H9 (cell line): ENCODE results near the gene TREML2. TPM values are rescaled to one million over a fixed set of nuclear protein-coding genes. Genes with fewer than 3 reads are reported as not detected.

Experiments used
- DNase-seq: peaks from one replicate; pipeline ENCODE4 v3.0.0-alpha.2; 2017
- H2AFZ ChIP-seq: one replicate; pipeline ENCODE4 v1.6.1; 2013; ENCODE audit warnings: mild to moderate bottlenecking, low read length, control low read depth, moderate library complexity
- H2AK5ac ChIP-seq: 2 replicates; pipeline ENCODE4 v1.6.1; 2013; ENCODE audit warnings: low read length, control low read depth, mixed read lengths; ENCODE audit not compliant: insufficient read length
- H2BK120ac ChIP-seq: one replicate; pipeline ENCODE4 v1.6.1; 2013; ENCODE audit warnings: low read depth, mild to moderate bottlenecking, low read length, control low read depth, inconsistent platforms; ENCODE audit not compliant: poor library complexity, severe bottlenecking
- H2BK12ac ChIP-seq: 2 replicates; pipeline ENCODE4 v1.6.1; 2013; ENCODE audit warnings: low read length, control low read depth, mixed read lengths, low read depth; ENCODE audit not compliant: insufficient read length
- H2BK15ac ChIP-seq: 2 replicates; pipeline ENCODE4 v1.6.1; 2013; ENCODE audit warnings: low read depth, low read length, control low read depth
- H2BK20ac ChIP-seq: one replicate; pipeline ENCODE4 v1.6.1; 2013; ENCODE audit warnings: low read depth, mild to moderate bottlenecking, low read length, control low read depth, inconsistent platforms; ENCODE audit not compliant: poor library complexity, severe bottlenecking
- H2BK5ac ChIP-seq: 2 replicates; pipeline ENCODE4 v1.6.1; 2013; ENCODE audit warnings: low read length, control low read depth, mixed read lengths; ENCODE audit not compliant: insufficient read length
- H3K14ac ChIP-seq: 2 replicates; pipeline ENCODE4 v1.6.1; 2013; ENCODE audit warnings: low read length, control low read depth; ENCODE audit not compliant: insufficient read depth
- H3K18ac ChIP-seq: 2 replicates; pipeline ENCODE4 v1.6.1; 2013; ENCODE audit warnings: low read depth, mild to moderate bottlenecking, mixed read lengths, low read length, control low read depth; ENCODE audit not compliant: insufficient read length
- H3K23ac ChIP-seq: 2 replicates; pipeline ENCODE4 v1.6.1; 2013; ENCODE audit warnings: low read length, control low read depth, mixed read lengths, low read depth; ENCODE audit not compliant: insufficient read length
- H3K23me2 ChIP-seq: 2 replicates; pipeline ENCODE4 v1.6.1; 2013; ENCODE audit warnings: low read depth, mild to moderate bottlenecking, mixed read lengths, low read length, control low read depth; ENCODE audit not compliant: insufficient read length, poor library complexity, severe bottlenecking
- H3K27ac ChIP-seq: 2 replicates; pipeline ENCODE4 v1.5.1; 2013; ENCODE audit warnings: low read length, control low read depth, mixed read lengths, low read depth; ENCODE audit not compliant: insufficient read length
- H3K27me3 ChIP-seq: 2 replicates; pipeline ENCODE4 v1.6.1; 2013; ENCODE audit warnings: low read length, control low read depth, inconsistent platforms; ENCODE audit not compliant: insufficient read depth
- H3K4ac ChIP-seq: 2 replicates; pipeline ENCODE4 v1.6.1; 2013; ENCODE audit warnings: low read depth, mild to moderate bottlenecking, control low read depth, inconsistent platforms, low read length, moderate library complexity
- H3K4me1 ChIP-seq: 2 replicates; pipeline ENCODE4 v1.6.1; 2013; ENCODE audit warnings: low read length, control low read depth, inconsistent platforms; ENCODE audit not compliant: insufficient read depth
- H3K4me2 ChIP-seq: 2 replicates; pipeline ENCODE4 v1.6.1; 2013; ENCODE audit warnings: low read length, control low read depth, mixed read lengths; ENCODE audit not compliant: insufficient read length, insufficient read depth
- H3K56ac ChIP-seq: 2 replicates; pipeline ENCODE4 v1.6.1; 2013; ENCODE audit warnings: low read depth, mild to moderate bottlenecking, mixed read lengths, low read length, control low read depth; ENCODE audit not compliant: insufficient read length
- H3K79me1 ChIP-seq: 2 replicates; pipeline ENCODE4 v1.6.1; 2013; ENCODE audit warnings: low read depth, mild to moderate bottlenecking, moderate library complexity, low read length, control low read depth, inconsistent platforms; ENCODE audit not compliant: insufficient read depth, poor library complexity, severe bottlenecking
- H3K79me2 ChIP-seq: 2 replicates; pipeline ENCODE4 v1.6.1; 2013; ENCODE audit warnings: low read length, control low read depth, inconsistent platforms; ENCODE audit not compliant: insufficient read depth
- H3K9ac ChIP-seq: 2 replicates; pipeline ENCODE4 v1.6.1; 2013; ENCODE audit warnings: low read length, control low read depth, mixed read lengths; ENCODE audit not compliant: insufficient read length; ENCODE audit errors: extremely low read depth
- H3K9me3 ChIP-seq: one replicate; pipeline ENCODE4 v1.6.1; 2013; ENCODE audit warnings: low read depth, low read length, inconsistent platforms; ENCODE audit not compliant: control insufficient read depth
- H3T11ph ChIP-seq: one replicate; pipeline ENCODE4 v1.6.1; 2013; ENCODE audit warnings: mild to moderate bottlenecking, low read length, control low read depth, inconsistent platforms
- H4K20me1 ChIP-seq: one replicate; pipeline ENCODE4 v1.6.1; 2013; ENCODE audit not compliant: control insufficient read depth, insufficient read length, insufficient read depth
- H4K5ac ChIP-seq: 2 replicates; pipeline ENCODE4 v1.6.1; 2013; ENCODE audit warnings: low read depth, mild to moderate bottlenecking, mixed read lengths, low read length, control low read depth; ENCODE audit not compliant: insufficient read length
- H4K8ac ChIP-seq: replicated peaks from 2 replicates; pipeline ENCODE4 v1.6.1; 2013; ENCODE audit warnings: low read length, control low read depth, mixed read lengths, low read depth; ENCODE audit not compliant: insufficient read length
- H4K91ac ChIP-seq: 2 replicates; pipeline ENCODE4 v1.6.1; 2013; ENCODE audit warnings: low read depth, mild to moderate bottlenecking, moderate library complexity, mixed read lengths, low read length, control low read depth; ENCODE audit not compliant: insufficient read length
- H3K27ac Mint-ChIP-seq, 3 experiments: 2 replicates in 2 of 3; 3 replicates in 1 of 3; pipeline ENCODE4 v1.8.0; 2020 to 2021; ENCODE audit warnings: mixed read lengths in 3 of 3, mild to moderate bottlenecking in 1 of 3, moderate library complexity in 1 of 3
- H3K27me3 Mint-ChIP-seq: 2 replicates; pipeline ENCODE4 v1.8.0; 2021; ENCODE audit warnings: low read depth, mild to moderate bottlenecking, moderate library complexity, mixed read lengths
- H3K36me3 Mint-ChIP-seq, 3 experiments: 2 replicates in 2 of 3; 3 replicates in 1 of 3; pipeline ENCODE4 v1.8.0; 2020 to 2021; ENCODE audit warnings: low read depth in 3 of 3, mixed read lengths in 3 of 3; ENCODE audit not compliant: insufficient read depth in 1 of 3
- H3K4me1 Mint-ChIP-seq, 2 experiments: 2 replicates each; pipeline ENCODE4 v1.8.0; 2020; ENCODE audit warnings: mixed read lengths in 2 of 2
- H3K4me3 Mint-ChIP-seq, 2 experiments: 2 replicates in 1 of 2; 3 replicates in 1 of 2; pipeline ENCODE4 v1.8.0; 2020 to 2021; ENCODE audit warnings: mild to moderate bottlenecking in 2 of 2, mixed read lengths in 2 of 2, moderate library complexity in 1 of 2
- H3K9me3 Mint-ChIP-seq, 2 experiments: 2 replicates in 1 of 2; 3 replicates in 1 of 2; pipeline ENCODE4 v1.8.0; 2020; ENCODE audit warnings: mild to moderate bottlenecking in 2 of 2, mixed read lengths in 2 of 2, moderate library complexity in 1 of 2
- WGBS: extraction: QIAGEN DNeasy Blood & Tissue Kit; methylation state at CpG from one replicate; pipeline ENCODE4 v1.1.7; 2013; ENCODE audit warnings: missing lambda C conversion rate, low lambda C conversion rate, mixed read lengths; ENCODE audit not compliant: insufficient read length; ENCODE audit errors: extremely low coverage; 5-methylcytosine and 5-hydroxymethylcytosine counted together
- total RNA-seq: library from RNA; stranded (reverse); gene quantifications from 2 replicates; pipeline ENCODE4 v1.2.1, GENCODE V29; 2021
- TF ChIP-seq, protein P1 (sequence below): fragments of 200-600 bp; sonication (generic); conservative IDR thresholded peaks from 3 replicates; pipeline ENCODE4 v1.8.0; 2021; ENCODE audit warnings: antibody characterized with exemption, mild to moderate bottlenecking

Gene TREML2
- total RNA-seq, 1 experiment from 2014 or later: 0.07 TPM

DNA sequence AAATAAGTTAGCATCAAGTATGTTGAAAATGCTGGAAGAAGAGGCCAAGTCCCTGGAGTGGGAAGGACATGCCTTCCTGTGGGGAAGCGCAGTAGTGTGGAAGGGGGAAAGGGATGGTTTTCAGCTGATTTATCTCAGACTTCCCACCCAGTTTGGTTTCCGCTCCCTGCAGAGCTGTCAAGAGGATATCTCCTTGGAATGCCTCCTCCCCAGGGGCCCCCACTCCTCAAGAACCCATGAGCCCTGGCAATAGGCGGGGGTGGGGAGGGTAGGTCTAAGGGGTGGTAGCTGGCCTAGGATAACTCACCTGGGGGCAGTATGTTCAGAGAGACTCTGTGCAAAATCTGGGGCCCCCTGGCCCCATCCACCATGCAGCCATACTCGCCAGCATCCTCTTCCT is 47.5 kb downstream of the TREML2 start:
- no peaks in the 10 kb centered on the region for H3K79me1 ChIP-seq
- Mint-ChIP-seq H3K9me3 (no peaks in the 10 kb centered on the region), H3K4me1 (peaks cover 11 to 13% of the 10 kb centered on the region in 2 experiments; a peak in 3 of 4 replicates), H3K27ac (no peak overlapping the region), H3K27me3 (peaks cover 6% of the 10 kb centered on the region), H3K36me3 (no peaks in the 10 kb centered on the region; a peak in 1 of 7 replicates), H3K4me3 (no peak overlapping the region)
- H2BK5ac ChIP-seq: no peak overlapping the region
- TF ChIP-seq, protein P1, sequence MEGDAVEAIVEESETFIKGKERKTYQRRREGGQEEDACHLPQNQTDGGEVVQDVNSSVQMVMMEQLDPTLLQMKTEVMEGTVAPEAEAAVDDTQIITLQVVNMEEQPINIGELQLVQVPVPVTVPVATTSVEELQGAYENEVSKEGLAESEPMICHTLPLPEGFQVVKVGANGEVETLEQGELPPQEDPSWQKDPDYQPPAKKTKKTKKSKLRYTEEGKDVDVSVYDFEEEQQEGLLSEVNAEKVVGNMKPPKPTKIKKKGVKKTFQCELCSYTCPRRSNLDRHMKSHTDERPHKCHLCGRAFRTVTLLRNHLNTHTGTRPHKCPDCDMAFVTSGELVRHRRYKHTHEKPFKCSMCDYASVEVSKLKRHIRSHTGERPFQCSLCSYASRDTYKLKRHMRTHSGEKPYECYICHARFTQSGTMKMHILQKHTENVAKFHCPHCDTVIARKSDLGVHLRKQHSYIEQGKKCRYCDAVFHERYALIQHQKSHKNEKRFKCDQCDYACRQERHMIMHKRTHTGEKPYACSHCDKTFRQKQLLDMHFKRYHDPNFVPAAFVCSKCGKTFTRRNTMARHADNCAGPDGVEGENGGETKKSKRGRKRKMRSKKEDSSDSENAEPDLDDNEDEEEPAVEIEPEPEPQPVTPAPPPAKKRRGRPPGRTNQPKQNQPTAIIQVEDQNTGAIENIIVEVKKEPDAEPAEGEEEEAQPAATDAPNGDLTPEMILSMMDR: no peak
- H3K27ac ChIP-seq: no peak overlapping the region
- no peaks in the 10 kb centered on the region for H3K9me3 ChIP-seq
- H2BK20ac ChIP-seq: no peak overlapping the region
- no peak overlapping the region; the same call in 1 of the 2 replicates for H3K14ac ChIP-seq
- H4K20me1 ChIP-seq: no peaks in the 10 kb centered on the region
- WGBS: no CpG with 5 or more reads among the region's 4 CpGs
- no peaks in the 10 kb centered on the region for H3K4me1 ChIP-seq
- no peak overlapping the region for H2BK12ac ChIP-seq
- H3K9ac ChIP-seq: no peak overlapping the region
- no peak for DNase-seq
- H3T11ph ChIP-seq: no peak overlapping the region
- no peaks in the 10 kb centered on the region for H3K79me2 ChIP-seq
- no peak overlapping the region for H3K4me2 ChIP-seq
- no peak overlapping the region for H3K18ac ChIP-seq
- H4K5ac ChIP-seq: no peak overlapping the region
- H2BK120ac ChIP-seq: no peak overlapping the region
- H3K23ac ChIP-seq: no peak overlapping the region
- H3K56ac ChIP-seq: no peak overlapping the region
- H4K91ac ChIP-seq: no peak overlapping the region
- H3K4ac ChIP-seq: no peak overlapping the region
- no peaks in the 10 kb centered on the region for H3K23me2 ChIP-seq
- no peak overlapping the region for H4K8ac ChIP-seq
- H2AK5ac ChIP-seq: no peak overlapping the region
- H2AFZ ChIP-seq: no peak overlapping the region
- no peak overlapping the region for H2BK15ac ChIP-seq
- H3K27me3 ChIP-seq: no peaks in the 10 kb centered on the region
